ENCODE data around the gene PCF11. TPM values are rescaled to one million over a fixed set of nuclear protein-coding genes. Genes with fewer than 3 reads are reported as not detected.

Gene PCF11
- total RNA-seq, 2 donors from 2014 or later: 73.4 to 114 TPM

DNA sequence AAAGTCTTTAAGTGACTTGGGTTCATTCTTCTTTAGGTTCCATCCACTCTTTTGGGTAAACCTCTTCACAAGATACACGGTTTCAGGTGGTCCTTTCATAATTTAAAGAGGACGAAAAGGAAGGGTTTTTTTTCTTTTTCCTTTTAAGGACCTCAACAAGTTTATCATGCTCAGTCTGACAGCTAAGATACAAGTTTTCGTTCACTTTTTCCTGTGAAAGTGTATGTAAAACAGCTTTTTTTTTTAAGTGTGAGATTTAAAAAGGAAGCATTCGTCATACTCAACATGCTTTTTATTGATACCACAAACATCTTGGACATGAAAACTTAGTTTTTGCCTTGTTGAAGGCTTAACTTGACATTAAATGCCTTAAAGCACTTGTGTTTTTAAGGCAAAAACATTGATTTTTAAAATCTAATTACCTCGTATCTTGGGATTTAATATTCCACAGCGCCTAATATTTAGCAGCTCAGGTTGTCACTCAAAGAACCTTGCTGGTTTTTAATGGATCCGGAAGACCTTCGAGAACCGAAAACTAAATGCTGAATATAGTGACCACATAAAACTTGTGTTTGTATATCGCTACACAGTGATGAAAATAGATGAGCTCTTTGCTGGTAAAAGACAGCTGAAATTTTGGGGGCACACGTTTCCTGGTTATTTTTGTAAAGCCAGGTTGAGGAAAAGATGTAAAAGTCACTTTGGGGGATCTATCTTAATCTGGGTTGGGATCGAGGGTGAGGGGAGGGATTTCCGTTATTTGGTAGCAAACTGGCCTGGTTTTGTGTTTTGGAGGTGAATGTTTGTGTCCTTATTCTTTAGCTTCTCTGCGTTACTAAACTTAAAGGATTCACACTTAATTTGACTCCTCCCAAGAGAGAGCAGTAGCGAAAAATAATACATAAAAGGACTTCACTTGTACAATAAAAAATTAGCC, 2.3 kb downstream of the PCF11 start:
- TF ChIP-seq, protein P1, sequence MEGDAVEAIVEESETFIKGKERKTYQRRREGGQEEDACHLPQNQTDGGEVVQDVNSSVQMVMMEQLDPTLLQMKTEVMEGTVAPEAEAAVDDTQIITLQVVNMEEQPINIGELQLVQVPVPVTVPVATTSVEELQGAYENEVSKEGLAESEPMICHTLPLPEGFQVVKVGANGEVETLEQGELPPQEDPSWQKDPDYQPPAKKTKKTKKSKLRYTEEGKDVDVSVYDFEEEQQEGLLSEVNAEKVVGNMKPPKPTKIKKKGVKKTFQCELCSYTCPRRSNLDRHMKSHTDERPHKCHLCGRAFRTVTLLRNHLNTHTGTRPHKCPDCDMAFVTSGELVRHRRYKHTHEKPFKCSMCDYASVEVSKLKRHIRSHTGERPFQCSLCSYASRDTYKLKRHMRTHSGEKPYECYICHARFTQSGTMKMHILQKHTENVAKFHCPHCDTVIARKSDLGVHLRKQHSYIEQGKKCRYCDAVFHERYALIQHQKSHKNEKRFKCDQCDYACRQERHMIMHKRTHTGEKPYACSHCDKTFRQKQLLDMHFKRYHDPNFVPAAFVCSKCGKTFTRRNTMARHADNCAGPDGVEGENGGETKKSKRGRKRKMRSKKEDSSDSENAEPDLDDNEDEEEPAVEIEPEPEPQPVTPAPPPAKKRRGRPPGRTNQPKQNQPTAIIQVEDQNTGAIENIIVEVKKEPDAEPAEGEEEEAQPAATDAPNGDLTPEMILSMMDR (IDR thresholded peaks at IDR 0.05): no peak
- ATAC-seq (ENCODE audit: insufficient number of reproducible peaks, low FRiP score, low read depth) (no peak), DNase-seq (ENCODE audit: low spot score) (no peak)
- no peaks in the 10 kb centered on the region for H3K9me3 ChIP-seq
- H3K27ac ChIP-seq: peak overlapping the region in 1 of 2 donors; percentile 96
- H3K36me3 ChIP-seq: no peaks in the 10 kb centered on the region
- peaks cover 25 to 34% of the 10 kb centered on the region in 2 donors for H3K4me1 ChIP-seq (ENCODE audit: control insufficient read depth in 1 of 2, low read depth in 2 of 2)
- H3K27me3 ChIP-seq (replicated peaks; ENCODE audit: insufficient read depth): no peaks in the 10 kb centered on the region
- peak overlapping the region; percentile 81 for H3K4me3 ChIP-seq

DNA sequence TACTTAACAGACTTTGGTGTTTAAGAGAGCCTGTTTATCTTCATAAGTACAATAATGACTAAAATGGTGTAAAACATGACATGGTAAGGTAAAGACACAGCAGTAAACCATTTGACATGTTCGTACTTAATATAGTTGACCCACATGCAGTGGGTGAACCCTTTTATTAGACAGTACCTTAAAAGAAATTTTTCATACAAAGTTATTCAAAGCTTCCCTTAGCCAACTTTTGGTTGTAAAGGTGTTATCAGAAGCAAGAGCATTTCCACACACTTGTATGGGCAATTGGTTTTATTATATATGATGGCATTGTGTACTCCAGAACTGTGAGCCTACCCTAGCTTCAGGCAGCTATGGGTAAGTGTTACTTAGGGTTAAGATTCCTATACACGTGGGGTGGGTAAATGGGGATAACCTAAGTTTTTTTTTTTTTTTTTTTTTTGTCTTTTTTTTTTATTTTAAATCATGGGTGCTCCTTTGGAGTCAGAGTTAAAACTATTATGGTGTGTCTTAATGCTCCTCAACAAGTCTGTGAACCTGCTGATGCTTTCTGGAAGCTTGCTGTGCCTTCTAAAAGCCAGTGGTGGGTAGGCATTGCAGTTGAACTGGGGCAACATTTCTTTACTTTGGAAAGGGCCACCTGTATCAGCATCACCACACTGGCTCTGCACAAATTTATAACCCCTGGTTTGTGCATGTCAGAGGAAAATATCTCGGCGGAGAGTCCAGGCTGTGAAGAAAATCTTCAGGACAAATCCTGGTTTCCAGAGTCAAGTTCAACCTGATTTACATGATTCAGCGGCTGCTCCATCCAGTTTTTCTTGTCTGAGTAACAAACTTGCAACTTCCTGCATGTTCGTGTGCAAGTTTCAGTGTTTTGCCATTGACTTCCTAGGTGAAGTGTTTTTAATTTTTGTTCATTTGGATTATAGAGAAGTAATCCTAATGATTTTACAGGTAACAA, 3.3 kb downstream of the PCF11 start:
- Histone ChIP-seq H3K36me3 (peaks cover 8% of the 10 kb centered on the region), H3K9me3 (no peaks in the 10 kb centered on the region), H3K27ac (peak overlapping the region in 1 of 2 donors; percentile 96), H3K4me1 (ENCODE audit: control insufficient read depth in 1 of 2, low read depth in 2 of 2) (peaks cover 25 to 34% of the 10 kb centered on the region in 2 donors), H3K27me3 (replicated peaks; ENCODE audit: insufficient read depth) (no peaks in the 10 kb centered on the region), H3K4me3 (peak overlapping the region; percentile 81)
- TF ChIP-seq, protein P1 (IDR thresholded peaks at IDR 0.05): no peak
- no peak for ATAC-seq (ENCODE audit: insufficient number of reproducible peaks, low FRiP score, low read depth)
- no peak for DNase-seq (ENCODE audit: low spot score)

DNA sequence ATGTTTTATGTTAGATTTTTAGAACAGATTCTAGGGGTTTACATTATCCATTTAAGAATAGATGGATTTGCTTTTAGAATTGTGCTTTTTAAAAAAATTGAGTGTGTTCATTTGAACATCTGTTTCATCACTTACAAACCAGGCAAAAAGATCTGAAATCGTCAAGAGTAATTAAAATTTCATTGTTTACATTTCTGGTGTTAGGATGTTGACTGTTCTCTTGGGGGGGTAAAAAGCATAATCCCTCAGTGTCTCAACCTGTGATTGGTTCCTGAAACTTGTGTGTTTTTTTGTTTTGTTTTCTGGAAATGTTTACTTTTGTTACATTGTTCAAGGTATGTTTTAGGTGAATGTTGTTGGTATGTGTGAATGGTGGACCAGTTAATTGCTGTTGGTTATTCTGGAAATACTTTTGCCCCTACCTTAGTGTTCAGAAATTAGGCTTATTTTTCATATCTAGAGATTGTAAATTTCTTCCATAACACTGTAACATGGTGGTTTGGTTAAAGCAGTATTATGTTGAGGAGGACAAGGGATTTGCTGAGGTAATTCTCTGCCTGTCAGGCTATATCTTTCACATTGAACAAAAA, 4.8 kb downstream of the PCF11 start:
- Histone ChIP-seq H3K4me1 (ENCODE audit: control insufficient read depth in 1 of 2, low read depth in 2 of 2) (peaks cover 25 to 34% of the 10 kb centered on the region in 2 donors), H3K9me3 (no peaks in the 10 kb centered on the region), H3K4me3 (no peak overlapping the region), H3K36me3 (peaks cover 17% of the 10 kb centered on the region), H3K27me3 (replicated peaks; ENCODE audit: insufficient read depth) (no peaks in the 10 kb centered on the region), H3K27ac (no peak overlapping the region)
- TF ChIP-seq, protein P1 (IDR thresholded peaks at IDR 0.05): no peak
- DNase-seq (ENCODE audit: low spot score): no peak
- ATAC-seq (ENCODE audit: insufficient number of reproducible peaks, low FRiP score, low read depth): no peak

DNA sequence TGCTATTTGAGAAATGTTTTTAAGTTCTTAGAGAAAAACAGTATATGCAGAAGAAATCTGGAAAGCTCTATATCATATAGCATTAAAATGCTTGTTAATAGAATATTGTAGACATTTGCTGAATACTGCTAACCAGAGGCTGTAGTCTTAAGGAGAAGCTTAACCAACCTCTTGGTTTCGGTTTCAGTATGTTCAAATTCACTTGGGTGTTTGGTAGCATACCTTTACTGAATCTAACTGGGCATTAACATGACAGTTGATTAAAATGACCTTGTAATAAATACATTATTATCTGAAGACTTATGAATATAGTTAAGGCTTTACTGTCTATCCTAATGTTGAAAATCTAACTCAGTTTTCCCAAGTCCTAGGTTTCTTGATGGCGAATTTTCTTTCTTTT, 5.4 kb downstream of the PCF11 start:
- Histone ChIP-seq H3K4me1 (ENCODE audit: control insufficient read depth in 1 of 2, low read depth in 2 of 2) (peaks cover 25 to 34% of the 10 kb centered on the region in 2 donors), H3K27me3 (replicated peaks; ENCODE audit: insufficient read depth) (no peaks in the 10 kb centered on the region), H3K9me3 (no peaks in the 10 kb centered on the region), H3K27ac (no peak overlapping the region), H3K36me3 (peaks cover 24% of the 10 kb centered on the region), H3K4me3 (peak overlapping the region; percentile 10)
- DNase-seq (ENCODE audit: low spot score): no peak
- TF ChIP-seq, protein P1 (IDR thresholded peaks at IDR 0.05): no peak
- ATAC-seq (ENCODE audit: insufficient number of reproducible peaks, low FRiP score, low read depth): no peak
